Astrocyte (in vitro differentiated cells and primary cell): ENCODE results near the gene RDH5. TPM values are rescaled to one million over a fixed set of nuclear protein-coding genes. Genes with fewer than 3 reads are reported as not detected.

Experiments
- DNase-seq: peaks from one replicate; pipeline ENCODE4 v3.0.0-alpha.2; 2010; ENCODE audit warnings: low read depth
- FAIRE-seq: peaks from 2 replicates; lab custom pipeline; 2011; peaks lifted over from hg19 to GRCh38; lab: Jason Lieb, UNC
- H2AFZ ChIP-seq: 2 replicates; pipeline ENCODE4 v1.6.0; 2012; ENCODE audit warnings: low read depth, low read length, inconsistent platforms
- H3K27ac ChIP-seq: 2 replicates; pipeline ENCODE4 v1.5.1; 2011; ENCODE audit warnings: low read depth, low read length, inconsistent platforms
- H3K27me3 ChIP-seq: 2 replicates; pipeline ENCODE4 v1.6.0; 2011; ENCODE audit warnings: low read length, inconsistent platforms; ENCODE audit not compliant: insufficient read depth
- H3K36me3 ChIP-seq: 2 replicates; pipeline ENCODE4 v1.5.1; 2011; ENCODE audit warnings: low read length, inconsistent platforms; ENCODE audit not compliant: insufficient read depth
- H3K4me1 ChIP-seq: 2 replicates; pipeline ENCODE4 v1.5.1; 2011; ENCODE audit warnings: low read length, inconsistent platforms; ENCODE audit not compliant: insufficient read depth
- H3K4me2 ChIP-seq: 2 replicates; pipeline ENCODE4 v1.6.0; 2012; ENCODE audit warnings: low read length, inconsistent platforms
- H3K4me3 ChIP-seq: 2 replicates; pipeline ENCODE4 v1.5.1; 2011; ENCODE audit warnings: low read depth, mild to moderate bottlenecking, low read length, inconsistent platforms; ENCODE audit not compliant: insufficient read depth
- H3K79me2 ChIP-seq: 2 replicates; pipeline ENCODE4 v1.6.0; 2012; ENCODE audit warnings: mild to moderate bottlenecking, low read length, inconsistent platforms; ENCODE audit not compliant: insufficient read depth
- H3K9ac ChIP-seq: 2 replicates; pipeline ENCODE4 v1.6.0; 2012; ENCODE audit warnings: mild to moderate bottlenecking, low read length, inconsistent platforms
- H3K9me3 ChIP-seq: 2 replicates; pipeline ENCODE4 v1.5.1; 2012; ENCODE audit warnings: low read depth, mild to moderate bottlenecking, low read length, inconsistent platforms; ENCODE audit not compliant: insufficient read depth
- H4K20me1 ChIP-seq: 2 replicates; pipeline ENCODE4 v1.6.0; 2012; ENCODE audit warnings: low read length, inconsistent platforms; ENCODE audit not compliant: insufficient read depth
- H3K27ac Mint-ChIP-seq: one replicate; pipeline ENCODE4 v1.8.0; 2021; ENCODE audit warnings: mild to moderate bottlenecking, mixed read lengths; ENCODE audit not compliant: unreplicated experiment
- H3K27me3 Mint-ChIP-seq: one replicate; pipeline ENCODE4 v1.8.0; 2021; ENCODE audit warnings: low read depth, mixed read lengths; ENCODE audit not compliant: unreplicated experiment
- H3K36me3 Mint-ChIP-seq: one replicate; pipeline ENCODE4 v1.8.0; 2021; ENCODE audit warnings: low read depth, mixed read lengths; ENCODE audit not compliant: unreplicated experiment
- H3K4me1 Mint-ChIP-seq: one replicate; pipeline ENCODE4 v1.8.0; 2021; ENCODE audit warnings: low read depth, mixed read lengths; ENCODE audit not compliant: unreplicated experiment
- H3K4me3 Mint-ChIP-seq: one replicate; pipeline ENCODE4 v1.8.0; 2021; ENCODE audit warnings: mild to moderate bottlenecking, moderate library complexity, mixed read lengths; ENCODE audit not compliant: unreplicated experiment
- H3K9me3 Mint-ChIP-seq: one replicate; pipeline ENCODE4 v1.8.0; 2021; ENCODE audit warnings: mild to moderate bottlenecking, mixed read lengths; ENCODE audit not compliant: unreplicated experiment
- CTCF ChIP-seq: IDR thresholded peaks from 2 replicates; pipeline ENCODE4 v1.5.1; 2011; ENCODE audit warnings: low read depth, mild to moderate bottlenecking, inconsistent platforms, low read length, moderate library complexity; ENCODE audit not compliant: insufficient read depth
- EZH2 ChIP-seq: IDR thresholded peaks from 2 replicates; pipeline ENCODE4 v1.6.1; 2012; ENCODE audit warnings: mild to moderate bottlenecking, low read length, inconsistent platforms; ENCODE audit not compliant: insufficient read depth
- total RNA-seq: library from RNA; stranded (reverse); gene quantifications from 2 replicates; pipeline ENCODE4 v1.2.1, GENCODE V29; 2021

RDH5 gene
- total RNA-seq, 1 donor from 2014 or later = 2.1 TPM

- H3K4me3 Mint-ChIP-seq = no peak overlapping the region
- no peaks in the 10 kb centered on the region for H3K36me3 ChIP-seq
- H3K27me3 Mint-ChIP-seq = peaks cover 17% of the 10 kb centered on the region
- no peak overlapping the region for H3K27ac Mint-ChIP-seq
- H3K36me3 Mint-ChIP-seq = peaks cover 2% of the 10 kb centered on the region
- no peak for FAIRE-seq
- H3K4me1 ChIP-seq = peaks cover 10% of the 10 kb centered on the region
- peaks cover 14% of the 10 kb centered on the region for H3K4me1 Mint-ChIP-seq
- H3K79me2 ChIP-seq = no peaks in the 10 kb centered on the region
- DNase-seq = no peak
- H3K4me2 ChIP-seq = peak overlapping the region; percentile 78
- H3K9ac ChIP-seq = no peak overlapping the region
- TF ChIP-seq CTCF (no peak), EZH2 (no peak)
- H3K27ac ChIP-seq = no peak overlapping the region
- no peak overlapping the region for H3K4me3 ChIP-seq
- no peaks in the 10 kb centered on the region for H3K27me3 ChIP-seq
- H2AFZ ChIP-seq = peak overlapping the region; percentile 68
- H3K9me3 Mint-ChIP-seq = peaks cover 5% of the 10 kb centered on the region
- no peaks in the 10 kb centered on the region for H4K20me1 ChIP-seq
- no peaks in the 10 kb centered on the region for H3K9me3 ChIP-seq
Observed at GRCh38 chr12:55682087-55682796, 38.0 kb upstream of the RDH5 start.

GRCh38 chr12:55683676-55684075, 36.5 kb upstream of the RDH5 start:
- no peak overlapping the region for H3K4me3 ChIP-seq
- peaks cover 14% of the 10 kb centered on the region for H3K4me1 Mint-ChIP-seq

More at GRCh38 chr12:55683676-55684075, 36.5 kb upstream of the RDH5 start:
- H3K4me3 Mint-ChIP-seq = no peak overlapping the region
- TF ChIP-seq CTCF (no peak), EZH2 (no peak)
- FAIRE-seq (no peak), DNase-seq (no peak)
- Histone ChIP-seq H3K79me2 (no peaks in the 10 kb centered on the region), H3K4me1 (peaks cover 10% of the 10 kb centered on the region), H3K4me2 (no peak overlapping the region), H3K36me3 (no peaks in the 10 kb centered on the region), H3K27ac (no peak overlapping the region), H3K9me3 (no peaks in the 10 kb centered on the region), H3K9ac (no peak overlapping the region), H4K20me1 (no peaks in the 10 kb centered on the region), H2AFZ (no peak overlapping the region), H3K27me3 (no peaks in the 10 kb centered on the region)
- H3K27ac Mint-ChIP-seq = no peak overlapping the region
- peaks cover 17% of the 10 kb centered on the region for H3K27me3 Mint-ChIP-seq
- H3K36me3 Mint-ChIP-seq = peaks cover 5% of the 10 kb centered on the region
- H3K9me3 Mint-ChIP-seq = peaks cover 5% of the 10 kb centered on the region
